HFFc6 (cell line): Measurements from ENCODE around the gene TRAF4. TPM values are rescaled to one million over a fixed set of nuclear protein-coding genes. Genes with fewer than 3 reads are reported as not detected.
"Not testable (repeated sequence)": the region's sequence is repeated elsewhere in the genome, so short reads cannot be mapped to it uniquely, and the experiment has no call there.

Experiments used
- DNase-seq: peaks from one replicate; pipeline ENCODE4 v3.0.0-alpha.2; 2018
- H3K27ac Mint-ChIP-seq: 2 replicates; pipeline ENCODE4 v1.8.0; 2020; ENCODE audit warnings: mild to moderate bottlenecking, mixed read lengths
- H3K27me3 Mint-ChIP-seq: 2 replicates; pipeline ENCODE4 v1.8.0; 2021; ENCODE audit warnings: mild to moderate bottlenecking, moderate library complexity, mixed read lengths; ENCODE audit not compliant: insufficient read depth
- H3K36me3 Mint-ChIP-seq: 2 replicates; pipeline ENCODE4 v1.8.0; 2021; ENCODE audit warnings: low read depth, mixed read lengths
- H3K4me1 Mint-ChIP-seq: 2 replicates; pipeline ENCODE4 v1.8.0; 2020; ENCODE audit warnings: low read depth, mixed read lengths
- H3K4me3 Mint-ChIP-seq: 2 replicates; pipeline ENCODE4 v1.8.0; 2020; ENCODE audit warnings: mild to moderate bottlenecking, moderate library complexity, mixed read lengths
- H3K9me3 Mint-ChIP-seq: 2 replicates; pipeline ENCODE4 v1.8.0; 2020; ENCODE audit warnings: mild to moderate bottlenecking, mixed read lengths
- CTCF ChIP-seq: fragments of 200-600 bp; sonication (generic); IDR thresholded peaks from 2 replicates; pipeline ENCODE4 v1.5.0; 2021; ENCODE audit warnings: antibody characterized with exemption, mild to moderate bottlenecking
- total RNA-seq, 6 experiments: library from RNA; stranded (reverse); fragmentation: NEBNext Ultra II Directional; extraction: Animal tissue kit (Norgen Biotek cat#: 25700); gene quantifications; 2 replicates in 1 of 6; 3 replicates in 5 of 6; pipeline ENCODE4 v1.2.3, GENCODE V29; 2021

The TRAF4 gene
- total RNA-seq, 6 experiments from 2014 or later = 48.0 to 61.3 (median 53.8) TPM

DNA sequence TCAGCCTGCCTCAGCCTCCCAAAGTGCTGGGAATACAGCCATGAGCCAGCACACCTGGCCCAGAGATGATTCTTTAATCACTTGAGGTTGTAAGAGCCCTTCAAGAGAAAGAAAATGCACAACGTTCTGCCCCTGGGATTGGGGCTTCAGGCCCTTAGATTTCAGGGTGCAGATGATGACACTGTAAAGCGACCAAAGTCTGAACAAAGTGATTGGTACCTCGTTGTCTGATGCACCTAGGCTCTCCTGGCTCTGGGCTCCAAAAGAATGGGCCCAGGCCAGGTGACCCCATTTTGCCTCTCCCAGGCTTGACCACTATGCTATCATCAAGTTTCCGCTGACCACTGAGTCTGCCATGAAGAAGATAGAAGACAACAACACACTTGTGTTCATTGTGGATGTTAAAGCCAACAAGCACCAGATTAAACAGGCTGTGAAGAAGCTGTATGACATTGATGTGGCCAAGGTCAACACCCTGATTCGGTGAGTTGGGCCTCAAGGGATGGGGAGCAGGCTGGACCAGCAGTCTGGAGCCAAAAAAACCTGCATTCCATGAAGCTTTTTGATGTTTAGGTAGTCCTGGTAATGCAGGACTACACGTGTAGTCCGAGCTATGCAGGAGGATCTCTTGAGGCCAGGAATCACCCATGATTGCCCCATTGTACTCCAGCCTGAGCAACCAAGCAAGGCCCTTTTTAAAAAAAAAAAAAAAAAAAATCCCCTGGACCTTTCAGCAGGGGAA is 21.2 kb upstream of the TRAF4 start:
- H3K4me1 Mint-ChIP-seq = peaks cover 71% of the 10 kb centered on the region
- H3K27me3 Mint-ChIP-seq = peaks cover 29% of the 10 kb centered on the region
- TF ChIP-seq CTCF = no peak
- peak overlapping the region; percentile 96 for H3K27ac Mint-ChIP-seq
- no peak for DNase-seq
- peak overlapping the region; percentile 100 for H3K4me3 Mint-ChIP-seq
- peaks cover 8% of the 10 kb centered on the region; the same call in 1 of the 2 replicates for H3K9me3 Mint-ChIP-seq
- peaks cover 32% of the 10 kb centered on the region for H3K36me3 Mint-ChIP-seq

DNA sequence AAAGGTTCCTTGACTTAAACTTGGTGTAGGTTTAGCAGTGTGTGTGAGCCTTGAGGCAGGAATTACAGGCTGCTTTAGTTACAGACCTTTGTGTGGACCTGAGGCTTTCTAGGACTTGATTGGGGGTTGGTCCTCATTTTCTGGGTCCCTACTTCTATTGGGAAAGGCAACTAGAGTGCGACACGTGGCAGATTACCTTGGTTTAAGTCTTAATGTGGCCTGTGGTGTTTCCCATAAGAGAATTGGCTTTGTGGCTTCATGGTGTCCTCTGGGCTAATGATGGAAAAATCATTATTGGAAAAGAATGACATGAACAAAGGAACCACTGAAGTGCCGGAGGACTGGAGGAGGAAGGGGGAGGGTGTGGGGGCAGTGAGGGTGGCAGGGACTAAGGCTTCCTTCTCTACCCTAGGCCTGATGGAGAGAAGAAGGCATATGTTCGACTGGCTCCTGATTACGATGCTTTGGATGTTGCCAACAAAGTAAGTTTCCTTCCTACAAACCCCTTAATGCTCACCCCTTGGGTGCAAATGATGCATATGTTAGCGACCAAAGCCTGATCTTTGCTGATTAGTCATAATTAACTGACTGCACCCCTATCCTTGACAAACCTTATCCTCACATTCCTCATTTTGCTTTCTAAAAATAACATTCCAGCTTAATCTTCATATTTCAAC is 20.5 kb upstream of the TRAF4 start:
- DNase-seq = no peak
- no peak for TF ChIP-seq CTCF
- Mint-ChIP-seq H3K4me3 (peak overlapping the region; percentile 28), H3K27ac (peak overlapping the region; percentile 96), H3K4me1 (peaks cover 73% of the 10 kb centered on the region), H3K27me3 (peaks cover 29% of the 10 kb centered on the region), H3K36me3 (peaks cover 32% of the 10 kb centered on the region), H3K9me3 (peaks cover 8% of the 10 kb centered on the region; the same call in 1 of the 2 replicates)

GRCh38 chr17:28723836-28724499 is 19.8 kb upstream of the TRAF4 start:
- peaks cover 29% of the 10 kb centered on the region for H3K27me3 Mint-ChIP-seq
- peaks cover 70% of the 10 kb centered on the region for H3K4me1 Mint-ChIP-seq
- peaks cover 34% of the 10 kb centered on the region for H3K36me3 Mint-ChIP-seq
- peak overlapping the region; percentile 95 for H3K4me3 Mint-ChIP-seq
- peak overlapping the region; percentile 96 for H3K27ac Mint-ChIP-seq
- not testable (repeated sequence) for H3K9me3 Mint-ChIP-seq, DNase-seq

DNA sequence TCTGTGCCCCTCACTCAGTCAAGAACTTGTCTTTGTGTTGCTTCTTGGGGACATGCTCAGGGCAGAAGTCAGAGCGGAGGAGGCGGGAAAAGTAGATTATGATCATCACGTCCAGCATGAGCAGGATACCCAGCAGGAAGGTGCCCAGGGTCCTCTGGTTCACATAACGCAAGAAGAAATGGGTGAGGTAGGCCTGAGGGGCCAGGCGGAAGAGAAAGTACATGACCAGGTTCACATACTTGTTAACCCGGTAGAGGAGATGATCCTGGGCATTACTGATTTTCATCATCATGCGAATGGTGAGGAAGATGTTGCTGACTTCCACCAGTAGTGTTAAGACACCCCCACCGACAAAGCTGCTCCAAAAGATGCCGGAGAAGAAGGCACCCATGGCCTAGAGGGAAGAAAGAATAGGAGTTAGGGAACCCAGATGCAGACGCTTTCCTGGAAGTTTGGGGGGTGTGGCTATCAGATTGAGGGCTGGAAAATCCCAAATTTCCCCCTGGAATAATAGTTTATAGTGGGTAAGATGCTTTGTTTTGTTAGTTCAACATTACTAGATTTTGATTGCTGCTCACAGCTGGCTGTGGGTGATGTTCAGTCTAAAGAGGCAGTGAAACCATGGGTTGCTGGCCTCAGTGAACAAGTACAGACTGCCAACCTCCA is 19.2 kb upstream of the TRAF4 start:
- peaks cover 29% of the 10 kb centered on the region for H3K27me3 Mint-ChIP-seq
- H3K4me1 Mint-ChIP-seq = peaks cover 67% of the 10 kb centered on the region
- peak overlapping the region; percentile 96 for H3K27ac Mint-ChIP-seq
- DNase-seq = no peak
- H3K4me3 Mint-ChIP-seq = peak overlapping the region; percentile 95
- H3K9me3 Mint-ChIP-seq = peaks cover 8% of the 10 kb centered on the region; the same call in 1 of the 2 replicates
- H3K36me3 Mint-ChIP-seq = peaks cover 36% of the 10 kb centered on the region
- no peak for TF ChIP-seq CTCF

GRCh38 chr17:28725166-28725659 is 18.6 kb upstream of the TRAF4 start:
- peak overlapping the region; percentile 95 for H3K4me3 Mint-ChIP-seq
- H3K27me3 Mint-ChIP-seq = peaks cover 24% of the 10 kb centered on the region
- H3K27ac Mint-ChIP-seq = peak overlapping the region; percentile 96
- peaks cover 31% of the 10 kb centered on the region for H3K36me3 Mint-ChIP-seq
- peak; percentile 70 for DNase-seq
- peak; percentile 50 for TF ChIP-seq CTCF
- peaks cover 5% of the 10 kb centered on the region; the same call in 1 of the 2 replicates for H3K9me3 Mint-ChIP-seq
- H3K4me1 Mint-ChIP-seq = peaks cover 67% of the 10 kb centered on the region
